IPS-18a (cell line): ENCODE data around the gene TXK.
"Not testable (repeated sequence)": the region's sequence is repeated elsewhere in the genome, so short reads cannot be mapped to it uniquely, and the experiment has no call there.

ENCODE experiments used
- H3K27ac ChIP-seq: one replicate; pipeline ENCODE4 v1.5.1; 2013; ENCODE audit warnings: low read length
- H3K27me3 ChIP-seq: one replicate; pipeline ENCODE4 v1.6.1; 2013; ENCODE audit warnings: mild to moderate bottlenecking, low read length; ENCODE audit not compliant: control insufficient read depth, insufficient read depth
- H3K36me3 ChIP-seq: one replicate; pipeline ENCODE4 v1.6.1; 2013; ENCODE audit warnings: low read depth, low read length; ENCODE audit not compliant: control insufficient read depth
- H3K4me1 ChIP-seq: one replicate; pipeline ENCODE4 v1.6.1; 2013; ENCODE audit warnings: low read depth, low read length; ENCODE audit not compliant: control insufficient read depth
- H3K4me3 ChIP-seq: one replicate; pipeline ENCODE4 v1.5.1; 2013; ENCODE audit warnings: low read length
- H3K9ac ChIP-seq: one replicate; pipeline ENCODE4 v1.6.1; 2013; ENCODE audit warnings: mild to moderate bottlenecking, low read length, moderate library complexity
- H3K9me3 ChIP-seq: one replicate; pipeline ENCODE4 v1.6.1; 2013; ENCODE audit warnings: low read depth, low read length; ENCODE audit not compliant: control insufficient read depth

The TXK gene

GRCh38 chr4:48134081-48134480 lies at the start of gene TXK:
TSS of gene TXK (minus strand) at chr4:48134250. CDS start at chr4:48134170, 80 bp downstream.
- Histone ChIP-seq H3K9ac (no peak within 1 kb of the TSS), H3K9me3 (no peaks in the 10 kb centered on the region), H3K36me3 (no peaks in the 10 kb centered on the region), H3K4me1 (no peaks in the 10 kb centered on the region), H3K4me3 (no peak within 1 kb of the TSS), H3K27ac (no peak within 1 kb of the TSS), H3K27me3 (no peaks in the 10 kb centered on the region)

DNA sequence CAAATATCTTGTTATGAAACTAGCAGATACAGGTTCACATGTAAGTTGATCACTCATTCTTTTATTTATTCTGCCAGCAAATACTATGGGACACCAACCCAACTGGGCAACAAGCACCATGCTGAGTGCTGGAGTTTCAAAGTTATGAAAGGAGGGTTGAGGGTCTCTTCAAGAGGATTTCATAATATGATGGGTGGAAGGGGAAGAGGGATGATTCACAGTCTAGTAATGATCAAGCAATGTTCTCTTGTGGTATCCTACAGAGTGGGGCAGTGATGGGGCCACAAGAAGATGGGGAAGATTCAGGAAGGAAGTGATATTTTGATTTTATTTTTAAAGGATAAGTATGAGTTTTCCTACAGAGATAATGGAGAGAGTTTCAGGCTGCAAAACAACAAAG lies 46.2 kb upstream of the TXK start:
- Histone ChIP-seq H3K9me3 (no peaks in the 10 kb centered on the region), H3K4me1 (peaks cover 13% of the 10 kb centered on the region), H3K4me3 (no peak overlapping the region), H3K27me3 (no peaks in the 10 kb centered on the region), H3K36me3 (no peaks in the 10 kb centered on the region), H3K27ac (no peak overlapping the region), H3K9ac (no peak overlapping the region)

GRCh38 chr4:48178931-48179330 lies 44.9 kb upstream of the TXK start:
- H3K4me1 ChIP-seq: peaks cover 18% of the 10 kb centered on the region
- H3K27ac ChIP-seq: no peak overlapping the region
- H3K36me3 ChIP-seq: no peaks in the 10 kb centered on the region
- H3K4me3 ChIP-seq: no peak overlapping the region
- no peaks in the 10 kb centered on the region for H3K9me3 ChIP-seq
- no peak overlapping the region for H3K9ac ChIP-seq
- no peaks in the 10 kb centered on the region for H3K27me3 ChIP-seq

DNA sequence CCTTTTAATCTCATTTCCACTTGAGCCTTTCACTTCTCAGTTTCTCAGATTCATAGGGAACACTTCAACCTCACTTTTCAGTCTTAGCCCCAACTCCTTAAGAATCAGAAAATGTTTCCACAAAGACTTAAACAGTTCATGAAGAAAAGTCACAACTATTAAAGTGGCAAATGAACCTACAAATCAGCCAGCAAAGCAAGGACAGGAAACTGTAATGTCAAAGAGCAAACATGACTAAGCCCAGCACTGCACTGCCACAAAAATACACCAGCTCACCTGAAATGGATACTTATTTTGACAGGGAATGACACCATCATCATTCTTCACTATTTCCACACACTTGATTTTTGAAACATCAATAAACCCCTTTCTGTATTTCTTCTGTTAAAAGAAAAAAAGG lies 41.8 kb upstream of the TXK start:
- Histone ChIP-seq H3K27me3 (no peaks in the 10 kb centered on the region), H3K9ac (no peak overlapping the region), H3K9me3 (no peaks in the 10 kb centered on the region), H3K36me3 (no peaks in the 10 kb centered on the region), H3K27ac (no peak overlapping the region), H3K4me1 (peaks cover 24% of the 10 kb centered on the region), H3K4me3 (no peak overlapping the region)

DNA sequence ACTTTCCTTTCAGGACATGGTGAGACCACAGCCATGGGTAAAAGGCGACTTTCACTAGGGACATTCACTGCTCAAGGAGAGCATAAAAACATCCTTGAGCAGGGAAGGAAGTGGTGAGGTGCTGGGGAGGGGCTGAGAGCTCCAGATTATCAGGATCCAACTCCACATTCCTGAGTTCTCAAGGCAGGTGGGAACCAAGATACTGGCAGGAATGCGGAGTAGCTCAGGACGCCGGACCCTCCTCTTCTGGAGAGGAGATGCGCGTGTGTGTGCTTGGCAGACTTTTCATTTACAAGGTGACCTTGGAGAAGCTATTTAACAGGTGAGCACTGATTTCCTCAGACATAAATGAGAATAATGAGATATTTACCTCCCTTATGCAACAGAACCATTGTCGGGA lies 41.3 kb upstream of the TXK start:
- no peak overlapping the region for H3K9ac ChIP-seq
- H3K27ac ChIP-seq: no peak overlapping the region
- no peaks in the 10 kb centered on the region for H3K27me3 ChIP-seq
- no peaks in the 10 kb centered on the region for H3K9me3 ChIP-seq
- no peaks in the 10 kb centered on the region for H3K36me3 ChIP-seq
- no peak overlapping the region for H3K4me3 ChIP-seq
- peaks cover 24% of the 10 kb centered on the region for H3K4me1 ChIP-seq

- H3K4me3 ChIP-seq: no peak overlapping the region
- no peak overlapping the region for H3K9ac ChIP-seq
- peaks cover 20% of the 10 kb centered on the region for H3K4me1 ChIP-seq
- no peaks in the 10 kb centered on the region for H3K9me3 ChIP-seq
- no peaks in the 10 kb centered on the region for H3K27me3 ChIP-seq
- no peaks in the 10 kb centered on the region for H3K36me3 ChIP-seq
- peak overlapping the region; percentile 52 for H3K27ac ChIP-seq
Measured at GRCh38 chr4:48173056-48173991, 39.3 kb upstream of the TXK start.

DNA sequence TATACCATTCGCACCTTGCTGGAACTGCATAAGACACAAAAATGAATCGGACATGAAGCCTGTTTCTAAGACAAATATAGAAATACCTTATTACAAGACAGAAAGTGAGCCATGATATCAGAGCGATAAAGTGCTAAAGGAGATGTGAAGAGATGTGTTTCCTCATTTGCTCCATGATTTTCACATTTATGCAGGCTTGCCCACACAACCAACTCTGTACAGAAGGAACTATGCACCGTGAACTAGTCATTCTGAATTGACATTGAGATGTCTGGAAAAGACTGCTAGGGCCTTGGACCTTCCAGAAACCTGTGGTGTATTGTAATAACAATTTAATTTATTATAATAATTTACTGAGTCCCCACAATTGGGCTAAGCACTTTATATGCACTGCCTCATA lies 38.6 kb upstream of the TXK start:
- H3K9ac ChIP-seq: no peak overlapping the region
- no peak overlapping the region for H3K4me3 ChIP-seq
- no peaks in the 10 kb centered on the region for H3K27me3 ChIP-seq
- H3K9me3 ChIP-seq: no peaks in the 10 kb centered on the region
- no peak overlapping the region for H3K27ac ChIP-seq
- no peaks in the 10 kb centered on the region for H3K36me3 ChIP-seq
- H3K4me1 ChIP-seq: peaks cover 20% of the 10 kb centered on the region

GRCh38 chr4:48169636-48170035 lies 35.6 kb upstream of the TXK start:
- Histone ChIP-seq H3K4me3 (no peak overlapping the region), H3K4me1 (peaks cover 10% of the 10 kb centered on the region), H3K27me3 (no peaks in the 10 kb centered on the region), H3K9me3 (no peaks in the 10 kb centered on the region), H3K36me3 (no peaks in the 10 kb centered on the region), H3K9ac (no peak overlapping the region), H3K27ac (no peak overlapping the region)

- H3K9ac ChIP-seq: no peak overlapping the region
- H3K4me1 ChIP-seq: no peaks in the 10 kb centered on the region
- H3K9me3 ChIP-seq: no peaks in the 10 kb centered on the region
- H3K36me3 ChIP-seq: no peaks in the 10 kb centered on the region
- no peaks in the 10 kb centered on the region for H3K27me3 ChIP-seq
- H3K27ac ChIP-seq: no peak overlapping the region
- no peak overlapping the region for H3K4me3 ChIP-seq
Measured at GRCh38 chr4:48167538-48168263, 33.7 kb upstream of the TXK start.

- not testable (repeated sequence) for H3K4me3 ChIP-seq, H3K27me3 ChIP-seq, H3K4me1 ChIP-seq, H3K9me3 ChIP-seq, H3K9ac ChIP-seq, H3K27ac ChIP-seq, H3K36me3 ChIP-seq
Measured at GRCh38 chr4:48164561-48164960, 30.5 kb upstream of the TXK start.

DNA sequence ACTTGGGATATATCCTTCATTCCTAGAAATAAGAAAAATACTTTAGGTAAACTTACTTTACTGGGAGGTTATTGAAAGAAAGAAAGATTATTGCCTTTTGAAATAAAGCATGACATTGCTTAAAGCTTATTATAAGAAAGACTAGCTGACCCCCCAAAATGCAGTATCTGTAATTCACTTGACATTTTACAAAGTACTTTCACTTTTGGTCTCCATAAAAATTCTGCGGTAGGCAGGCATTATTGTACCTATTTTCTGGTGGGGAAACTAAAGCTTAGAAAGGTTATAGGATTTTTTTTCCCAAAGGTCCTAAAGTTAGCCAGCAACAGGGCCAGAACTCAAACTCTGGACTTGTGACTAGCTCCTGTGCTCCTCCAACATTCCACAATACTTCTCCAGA lies 29.7 kb upstream of the TXK start:
- Histone ChIP-seq H3K27ac (no peak overlapping the region), H3K36me3 (no peaks in the 10 kb centered on the region), H3K4me3 (no peak overlapping the region), H3K9me3 (no peaks in the 10 kb centered on the region), H3K27me3 (no peaks in the 10 kb centered on the region), H3K9ac (no peak overlapping the region), H3K4me1 (no peaks in the 10 kb centered on the region)
